H1 (cell line): ENCODE results near the gene CFAP97D2. TPM values are rescaled to one million over a fixed set of nuclear protein-coding genes. Genes with fewer than 3 reads are reported as not detected.

ENCODE experiments used
- CTCF ChIA-PET: fragments of 300-600 bp; sonication (Branson Sonifier 250); formaldehyde crosslinking; loops from one replicate; lab custom pipeline; 2021; ENCODE audit not compliant: partially characterized antibody; lab: Charles Lee
- POLR2A ChIA-PET: fragments of 300-600 bp; sonication (Branson Sonifier 250); formaldehyde crosslinking; loops from one replicate; lab custom pipeline; 2021; ENCODE audit warnings: inconsistent platforms; ENCODE audit not compliant: partially characterized antibody; lab: Charles Lee
- DNase-seq, 2 experiments: peaks; one replicate each; pipeline versions ENCODE4 v3.0.0 to v3.0.0-alpha.2; 2010 to 2022; ENCODE audit warnings: low spot score in 2 of 2, low read depth in 1 of 2, mixed read lengths in 1 of 2
- FAIRE-seq: peaks from 2 replicates; lab custom pipeline; 2011; peaks lifted over from hg19 to GRCh38; lab: Jason Lieb, UNC
- H2AFZ ChIP-seq: 2 replicates; pipeline ENCODE4 v1.8.1; 2012; ENCODE audit warnings: low read length, inconsistent platforms
- H2AK5ac ChIP-seq: 2 replicates; pipeline ENCODE4 v1.6.1; 2013; ENCODE audit warnings: low read depth, low read length
- H2BK120ac ChIP-seq: replicated peaks from 2 replicates; pipeline ENCODE3; 2013; ENCODE audit warnings: low read depth, low read length, inconsistent platforms
- H2BK12ac ChIP-seq: 2 replicates; pipeline ENCODE4 v1.6.1; 2013; ENCODE audit warnings: low read depth, low read length
- H2BK15ac ChIP-seq: 2 replicates; pipeline ENCODE4 v1.6.1; 2013; ENCODE audit warnings: low read length
- H2BK20ac ChIP-seq: 2 replicates; pipeline ENCODE4 v1.6.1; 2013; ENCODE audit warnings: low read length
- H2BK5ac ChIP-seq: 2 replicates; pipeline ENCODE4 v1.6.1; 2013; ENCODE audit warnings: low read depth, low read length
- H3K14ac ChIP-seq: 2 replicates; pipeline ENCODE4 v1.6.1; 2013; ENCODE audit warnings: inconsistent platforms; ENCODE audit not compliant: insufficient read length
- H3K18ac ChIP-seq: 2 replicates; pipeline ENCODE4 v1.6.1; 2013; ENCODE audit warnings: low read length; ENCODE audit errors: extremely low read depth
- H3K23ac ChIP-seq: 2 replicates; pipeline ENCODE4 v1.6.1; 2013; ENCODE audit warnings: inconsistent platforms; ENCODE audit not compliant: insufficient read length
- H3K23me2 ChIP-seq: 2 replicates; pipeline ENCODE4 v1.6.1; 2013; ENCODE audit warnings: low read depth, low read length
- H3K27ac ChIP-seq: 2 replicates; pipeline ENCODE4 v1.6.1; 2011; ENCODE audit warnings: low read depth, low read length, inconsistent platforms
- H3K27me3 ChIP-seq, 4 experiments: replicated peaks in 1 of 4; 1 replicate in 1 of 4; 2 replicates in 3 of 4; pipeline versions ENCODE4 v1.6.1 to v1.8.1; 2011 to 2013; ENCODE audit warnings: low read length in 3 of 4, mild to moderate bottlenecking in 3 of 4, inconsistent platforms in 2 of 4, mixed read lengths in 2 of 4, moderate library complexity in 1 of 4; ENCODE audit not compliant: control insufficient read depth in 3 of 4, insufficient read depth in 3 of 4; ENCODE audit errors: extremely low read depth in 1 of 4
- H3K36me3 ChIP-seq, 4 experiments: 2 replicates each; pipeline versions ENCODE4 v1.6.1 to v1.8.1; 2011 to 2013; ENCODE audit warnings: mild to moderate bottlenecking in 4 of 4, low read length in 3 of 4, moderate library complexity in 2 of 4, control low read depth in 1 of 4, inconsistent platforms in 1 of 4; ENCODE audit not compliant: insufficient read depth in 4 of 4, control insufficient read depth in 2 of 4
- H3K4ac ChIP-seq: replicated peaks from 2 replicates; pipeline ENCODE3; 2013; ENCODE audit warnings: low read length, low read depth, mixed read lengths, inconsistent platforms; ENCODE audit not compliant: insufficient read length
- H3K4me1 ChIP-seq, 4 experiments: replicated peaks in 1 of 4; 1 replicate in 1 of 4; 2 replicates in 3 of 4; pipeline versions ENCODE4 v1.6.1 to v1.8.1; 2011 to 2013; ENCODE audit warnings: low read length in 3 of 4, inconsistent platforms in 2 of 4, mixed read lengths in 1 of 4; ENCODE audit not compliant: insufficient read depth in 4 of 4, control insufficient read depth in 3 of 4
- H3K4me2 ChIP-seq, 2 experiments: 2 replicates each; pipeline versions ENCODE4 v1.6.1 to v1.8.1; 2011 to 2013; ENCODE audit warnings: low read depth in 2 of 2, low read length in 2 of 2, control low read depth in 1 of 2, inconsistent platforms in 1 of 2, mild to moderate bottlenecking in 1 of 2; ENCODE audit not compliant: insufficient read depth in 1 of 2
- H3K4me3 ChIP-seq, 4 experiments: fragments of 200-600, 300-600 bp in 1 of 4; sonication (generic), shearing (Covaris generic), sonication (Bioruptor Twin) in 1 of 4; 2 replicates each; pipeline versions ENCODE4 v1.5.1 to v1.8.1; 2011 to 2016; ENCODE audit warnings: low read length in 4 of 4, low read depth in 3 of 4, control low read depth in 2 of 4, inconsistent platforms in 2 of 4, mild to moderate bottlenecking in 2 of 4, mixed read lengths in 1 of 4, moderate library complexity in 1 of 4; ENCODE audit not compliant: insufficient read depth in 2 of 4; ENCODE audit errors: extremely low read depth in 1 of 4
- H3K56ac ChIP-seq: replicated peaks from 2 replicates; pipeline ENCODE3; 2013; ENCODE audit warnings: low read depth, mild to moderate bottlenecking, mixed read lengths, low read length, inconsistent platforms; ENCODE audit not compliant: insufficient read length
- H3K79me1 ChIP-seq: 2 replicates; pipeline ENCODE4 v1.6.1; 2013; ENCODE audit warnings: low read depth, low read length, control low read depth
- H3K79me2 ChIP-seq, 2 experiments: 2 replicates each; pipeline versions ENCODE4 v1.6.1 to v1.8.1; 2012 to 2013; ENCODE audit warnings: low read length in 2 of 2, mild to moderate bottlenecking in 2 of 2, inconsistent platforms in 1 of 2; ENCODE audit not compliant: insufficient read depth in 2 of 2, control insufficient read depth in 1 of 2
- H3K9ac ChIP-seq, 4 experiments: replicated peaks in 1 of 4; 1 replicate in 1 of 4; 2 replicates in 3 of 4; pipeline versions ENCODE4 v1.6.1 to v1.8.1; 2011 to 2013; ENCODE audit warnings: low read depth in 3 of 4, low read length in 3 of 4, control low read depth in 2 of 4, mild to moderate bottlenecking in 2 of 4, moderate library complexity in 2 of 4, inconsistent platforms in 1 of 4; ENCODE audit errors: extremely low read depth in 1 of 4
- H3K9me3 ChIP-seq, 2 experiments: 2 replicates each; pipeline versions ENCODE4 v1.6.1 to v1.8.1; 2012 to 2013; ENCODE audit warnings: mild to moderate bottlenecking in 2 of 2, moderate library complexity in 2 of 2, control low read depth in 1 of 2, inconsistent platforms in 1 of 2, low read depth in 1 of 2, low read length in 1 of 2, mixed read lengths in 1 of 2; ENCODE audit not compliant: insufficient read depth in 2 of 2
- H4K20me1 ChIP-seq, 2 experiments: replicated peaks in 1 of 2; 2 replicates each; pipeline versions ENCODE3 to v1.8.1; 2011 to 2013; ENCODE audit warnings: inconsistent platforms in 2 of 2, low read length in 2 of 2, mild to moderate bottlenecking in 1 of 2; ENCODE audit not compliant: insufficient read depth in 2 of 2, control insufficient read depth in 1 of 2
- H4K5ac ChIP-seq: 2 replicates; pipeline ENCODE4 v1.6.1; 2013; ENCODE audit warnings: low read length, low read depth, mixed read lengths, inconsistent platforms; ENCODE audit not compliant: insufficient read length
- H4K8ac ChIP-seq: 2 replicates; pipeline ENCODE4 v1.8.0; 2013; ENCODE audit warnings: mild to moderate bottlenecking, moderate library complexity, low read length, inconsistent platforms; ENCODE audit not compliant: insufficient read depth; ENCODE audit errors: extremely low read depth
- H4K91ac ChIP-seq: replicated peaks from 2 replicates; pipeline ENCODE3; 2013; ENCODE audit warnings: low read length, mixed read lengths, inconsistent platforms; ENCODE audit not compliant: insufficient read length
- CEBPB ChIP-seq: IDR thresholded peaks from 2 replicates; pipeline ENCODE4 v1.6.1; 2012; ENCODE audit warnings: low read depth, low read length
- NANOG ChIP-seq: IDR thresholded peaks from 2 replicates; pipeline ENCODE4 v1.6.1; 2011; ENCODE audit warnings: low read length, low read depth, mild to moderate bottlenecking, inconsistent platforms; ENCODE audit not compliant: insufficient read depth, poor library complexity, severe bottlenecking
- WGBS, 2 experiments: shearing (Covaris generic) in 1 of 2; methylation state at CpG; one replicate each; pipeline versions ENCODE4 v1.1.6 to v1.1.7; 2013 to 2015; ENCODE audit warnings: low lambda C conversion rate in 2 of 2, mixed read lengths in 2 of 2, inconsistent platforms in 1 of 2, low coverage in 1 of 2, missing lambda C conversion rate in 1 of 2; ENCODE audit not compliant: insufficient replicate concordance in 2 of 2, insufficient coverage in 1 of 2, insufficient read length in 1 of 2; ENCODE audit errors: extremely low coverage in 1 of 2, missing lambda C conversion rate in 1 of 2; 5-methylcytosine and 5-hydroxymethylcytosine counted together
- polyA plus RNA-seq, 7 experiments: library from polyadenylated mRNA; depleted of rRNA in 3 of 7; stranded (reverse) in 5 of 7; unstranded in 2 of 7; fragments of >200 nt in 5 of 7; fragments of 200-250 nt in 2 of 7; gene quantifications; 1 replicate in 5 of 7; 2 replicates in 1 of 7; 4 replicates in 1 of 7; pipeline versions ENCODE4 v1.2.1 to v1.2.3, GENCODE V29; 2011 to 2013; ENCODE audit warnings: missing spikeins in 2 of 7, mixed read lengths in 2 of 7
- total RNA-seq: library from RNA; stranded (reverse); fragmentation: NEBNext Ultra II Directional; extraction: Animal tissue kit (Norgen Biotek cat#: 25700); gene quantifications from 2 replicates; pipeline ENCODE4 v1.2.1, GENCODE V29; 2021
- TF ChIP-seq, protein P1 (sequence below): IDR thresholded peaks from 2 replicates; pipeline ENCODE4 v1.6.1; 2012; ENCODE audit warnings: low read length, inconsistent platforms

Gene CFAP97D2
- total and polyA plus RNA-seq, 2 of the 8 experiments (the other 6 are each of a cell fraction or from before 2014, with no cell fraction given) = not detected

DNA sequence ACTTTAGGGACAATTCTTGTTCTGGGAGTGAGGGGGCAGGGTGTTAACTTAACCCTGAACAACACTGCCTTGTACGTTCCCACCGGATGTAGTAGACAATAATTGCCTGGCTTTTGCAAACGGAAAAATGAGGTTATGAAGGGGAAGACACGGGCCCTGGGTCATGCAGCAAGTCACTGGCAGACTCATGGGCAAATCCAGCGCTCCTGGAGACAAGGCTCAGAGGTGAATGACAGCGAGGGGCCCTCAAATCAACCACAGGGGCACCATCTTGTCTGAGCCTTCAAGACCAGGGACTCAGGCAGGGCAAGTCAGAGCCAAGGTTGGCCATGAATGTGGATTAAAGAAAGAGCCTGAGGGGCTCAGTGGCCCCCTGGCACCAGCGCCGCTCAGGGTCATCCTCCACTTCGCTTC lies 49.4 kb upstream of the CFAP97D2 start:
- H3K23me2 ChIP-seq = peaks cover 20% of the 10 kb centered on the region
- H4K20me1 ChIP-seq = peaks cover 2 to 14% of the 10 kb centered on the region in 2 experiments
- CTCF ChIA-PET = interaction anchor here (1.8 kb wide), 1 partner anchor 17 kb away, joined by 7 read pairs; no protein-coding TSS in a partner anchor
- no peak overlapping the region for H2BK120ac ChIP-seq
- H4K5ac ChIP-seq = no peak overlapping the region
- no peak overlapping the region for H3K23ac ChIP-seq
- H3K4me3 ChIP-seq = no peak overlapping the region
- H3K4ac ChIP-seq = no peak overlapping the region
- peaks cover 0 to 13% (median 10%) of the 10 kb centered on the region in 4 experiments; a peak in 5 of 7 replicates for H3K27me3 ChIP-seq
- POLR2A ChIA-PET = no interaction called here
- H3K56ac ChIP-seq = no peak overlapping the region
- no peak overlapping the region for H3K14ac ChIP-seq
- no peak overlapping the region for H2BK5ac ChIP-seq
- no peak overlapping the region for H2AFZ ChIP-seq
- FAIRE-seq (no peak), DNase-seq (no peak)
- H3K79me1 ChIP-seq = peaks cover 14% of the 10 kb centered on the region
- 84% methylated on average over 9 of the region's 9 CpGs; no CpG with 5 or more reads in 1 of the 2 experiments for WGBS, 2 experiments
- peaks cover 0 to 53% of the 10 kb centered on the region in 2 experiments; a peak in 3 of 4 replicates for H3K79me2 ChIP-seq
- H4K8ac ChIP-seq = no peak overlapping the region; the same call in 1 of the 2 replicates
- no peak overlapping the region for H3K18ac ChIP-seq
- peaks cover 12 to 35% (median 25%) of the 10 kb centered on the region in 4 experiments for H3K4me1 ChIP-seq
- H2AK5ac ChIP-seq = peak overlapping the region; percentile 56
- H3K4me2 ChIP-seq = no peak overlapping the region; a peak in 1 of 4 replicates
- H3K27ac ChIP-seq = no peak overlapping the region
- no peak overlapping the region for H4K91ac ChIP-seq
- peak overlapping the region; percentile 2; the same call in 1 of the 2 replicates for H2BK12ac ChIP-seq
- H2BK20ac ChIP-seq = no peak overlapping the region
- H2BK15ac ChIP-seq = no peak overlapping the region
- no peak overlapping the region for H3K9ac ChIP-seq
- no peaks in the 10 kb centered on the region for H3K9me3 ChIP-seq
- H3K36me3 ChIP-seq = no peaks in the 10 kb centered on the region
- TF ChIP-seq, protein P1, sequence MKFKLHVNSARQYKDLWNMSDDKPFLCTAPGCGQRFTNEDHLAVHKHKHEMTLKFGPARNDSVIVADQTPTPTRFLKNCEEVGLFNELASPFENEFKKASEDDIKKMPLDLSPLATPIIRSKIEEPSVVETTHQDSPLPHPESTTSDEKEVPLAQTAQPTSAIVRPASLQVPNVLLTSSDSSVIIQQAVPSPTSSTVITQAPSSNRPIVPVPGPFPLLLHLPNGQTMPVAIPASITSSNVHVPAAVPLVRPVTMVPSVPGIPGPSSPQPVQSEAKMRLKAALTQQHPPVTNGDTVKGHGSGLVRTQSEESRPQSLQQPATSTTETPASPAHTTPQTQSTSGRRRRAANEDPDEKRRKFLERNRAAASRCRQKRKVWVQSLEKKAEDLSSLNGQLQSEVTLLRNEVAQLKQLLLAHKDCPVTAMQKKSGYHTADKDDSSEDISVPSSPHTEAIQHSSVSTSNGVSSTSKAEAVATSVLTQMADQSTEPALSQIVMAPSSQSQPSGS = no peak
- no peak for TF ChIP-seq NANOG
- no peak for TF ChIP-seq CEBPB
